Vagina (tissue), 2 donors: ENCODE results near the gene TH.

ENCODE experiments used
- POLR2A ChIP-seq, 2 donors: fragments of 450-650 bp; IDR thresholded peaks; one replicate each; pipeline ENCODE4 v1.6.1; 2017; ENCODE audit warnings: antibody characterized with exemption in 2 of 2, mild to moderate bottlenecking in 2 of 2, moderate library complexity in 2 of 2
- POLR2AphosphoS5 ChIP-seq, 2 donors: sonication (generic); formaldehyde crosslinking; IDR thresholded peaks; one replicate each; pipeline ENCODE4 v1.9.0; 2017; ENCODE audit warnings: antibody characterized with exemption in 2 of 2, mild to moderate bottlenecking in 2 of 2, low read depth in 1 of 2; ENCODE audit not compliant: insufficient read depth in 1 of 2
- TF ChIP-seq, protein P1 (sequence below), 3 experiments: fragments of 450-650 bp in 2 of 3; fragments of 200-600 bp in 1 of 3; sonication (generic) in 1 of 3; IDR thresholded peaks; one replicate each; pipeline ENCODE4 v1.5.1; 2017 to 2019; ENCODE audit warnings: antibody characterized with exemption in 3 of 3, mild to moderate bottlenecking in 2 of 3, moderate library complexity in 2 of 3

GRCh38 chr11:2147391-2147790 is 24.2 kb downstream of the TH start:
- TF ChIP-seq, protein P1, sequence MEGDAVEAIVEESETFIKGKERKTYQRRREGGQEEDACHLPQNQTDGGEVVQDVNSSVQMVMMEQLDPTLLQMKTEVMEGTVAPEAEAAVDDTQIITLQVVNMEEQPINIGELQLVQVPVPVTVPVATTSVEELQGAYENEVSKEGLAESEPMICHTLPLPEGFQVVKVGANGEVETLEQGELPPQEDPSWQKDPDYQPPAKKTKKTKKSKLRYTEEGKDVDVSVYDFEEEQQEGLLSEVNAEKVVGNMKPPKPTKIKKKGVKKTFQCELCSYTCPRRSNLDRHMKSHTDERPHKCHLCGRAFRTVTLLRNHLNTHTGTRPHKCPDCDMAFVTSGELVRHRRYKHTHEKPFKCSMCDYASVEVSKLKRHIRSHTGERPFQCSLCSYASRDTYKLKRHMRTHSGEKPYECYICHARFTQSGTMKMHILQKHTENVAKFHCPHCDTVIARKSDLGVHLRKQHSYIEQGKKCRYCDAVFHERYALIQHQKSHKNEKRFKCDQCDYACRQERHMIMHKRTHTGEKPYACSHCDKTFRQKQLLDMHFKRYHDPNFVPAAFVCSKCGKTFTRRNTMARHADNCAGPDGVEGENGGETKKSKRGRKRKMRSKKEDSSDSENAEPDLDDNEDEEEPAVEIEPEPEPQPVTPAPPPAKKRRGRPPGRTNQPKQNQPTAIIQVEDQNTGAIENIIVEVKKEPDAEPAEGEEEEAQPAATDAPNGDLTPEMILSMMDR (IDR thresholded peaks at IDR 0.05) = no peak
- TF ChIP-seq POLR2AphosphoS5 (IDR thresholded peaks at IDR 0.05; ENCODE audit: insufficient read depth in 1 of 2, low read depth in 1 of 2) (no peak), POLR2A (IDR thresholded peaks at IDR 0.05) (no peak)
